Mammary microvascular endothelial cell (primary cell): ENCODE results near the gene OR2T34. TPM values are rescaled to one million over a fixed set of nuclear protein-coding genes. Genes with fewer than 3 reads are reported as not detected.

Experiments
- total RNA-seq: library from RNA; depleted of rRNA; stranded (reverse); fragments of >200 nt; gene quantifications from 2 replicates; pipeline ENCODE4 v1.2.3, GENCODE V29; 2015

OR2T34 gene
- total RNA-seq, result not detected in 2 replicates

DNA sequence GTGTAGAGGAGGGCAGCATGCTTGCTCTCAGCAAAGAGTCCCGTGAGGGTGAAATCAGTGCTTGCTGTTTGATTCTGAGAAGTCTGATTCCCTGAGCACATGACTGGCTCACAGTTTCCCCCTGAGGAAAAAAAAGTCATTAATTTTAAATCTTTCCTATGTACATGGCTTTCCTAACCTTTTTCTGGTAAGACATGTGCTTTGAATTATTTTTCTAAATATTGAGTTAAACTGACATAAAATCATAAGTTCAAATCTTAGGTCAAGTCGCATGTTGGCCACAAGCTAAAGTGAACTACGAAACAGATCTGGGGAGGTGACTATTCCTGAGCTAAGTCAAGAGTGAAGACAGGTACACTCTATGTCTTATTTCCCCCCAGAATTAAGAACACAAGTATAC is at the start of gene OR2T34:
OR2T34 (minus strand) TSS at position 101 of the 400 bp plus-strand sequence; CDS start at position 101, 0 bp downstream.

GRCh38 chr1:248597589-248597988 is 23.0 kb upstream of the OR2T34 start, which contains the start of gene OR2T10:
Gene OR2T10 (minus strand): TSS chr1:248597700. CDS start chr1:248593768, 3,932 bp downstream.

GRCh38 chr1:248562672-248563071 is 11.9 kb downstream of the OR2T34 start, which contains the start of gene OR2T29:
Gene OR2T29 (minus strand): TSS chr1:248562772. CDS start chr1:248559491, 3,281 bp downstream.

Other genes with a start within 250 kb of the OR2T34 start
- not detected in 2 replicates for gene OR14C36, start 226.0 kb downstream of the OR2T34 start, total RNA-seq
- gene OR2T4, start 213.1 kb downstream of the OR2T34 start, total RNA-seq, result not detected in 2 replicates
- gene OR2T6, start 199.0 kb downstream of the OR2T34 start, total RNA-seq, result not detected in 2 replicates
- gene OR2T1, start 171.7 kb downstream of the OR2T34 start, total RNA-seq, result not detected in 2 replicates
- gene OR2T2, start 129.1 kb downstream of the OR2T34 start, total RNA-seq, result not detected in 2 replicates
- not detected in 2 replicates for gene OR2T3, start 101.4 kb downstream of the OR2T34 start, total RNA-seq
- not detected in 2 replicates for gene OR2T5, start 86.2 kb downstream of the OR2T34 start, total RNA-seq
- gene OR2G6, start 66.7 kb downstream of the OR2T34 start, total RNA-seq, result not detected in 2 replicates
- gene OR2T29, start 12.0 kb downstream of the OR2T34 start, total RNA-seq, result not detected in 2 replicates
- gene OR2T10, start 22.9 kb upstream of the OR2T34 start, total RNA-seq, result not detected in 2 replicates
- gene OR2T11, start 60.3 kb upstream of the OR2T34 start, total RNA-seq, result not detected in 2 replicates
- not detected in 2 replicates for gene OR2T35, start 70.5 kb upstream of the OR2T34 start, total RNA-seq
- not detected in 2 replicates for gene OR2T27, start 80.8 kb upstream of the OR2T34 start, total RNA-seq
- gene OR14I1, start 128.0 kb upstream of the OR2T34 start, total RNA-seq, result not detected in 2 replicates
- not detected in 2 replicates for gene LYPD8, start 181.0 kb upstream of the OR2T34 start, total RNA-seq